Activated naive CD8-positive, alpha-beta T cell treated with anti-CD3 and anti-CD28 coated beads, Interleukin-2, amount 50 U/mL, for 16 hours (primary cell): ENCODE results near the gene NLGN3.
"Not testable (repeated sequence)": the region's sequence is repeated elsewhere in the genome, so short reads cannot be mapped to it uniquely, and the experiment has no call there.

ENCODE experiments used
- DNase-seq: peaks from one replicate; pipeline ENCODE4 v3.0.0-alpha.2; 2020; ENCODE audit warnings: low read depth, low spot score

Gene NLGN3

GRCh38 chrX:71169586-71169985 lies 24.9 kb downstream of the NLGN3 start:
- DNase-seq: no peak

- no peak for DNase-seq
These were observed 26.0 kb downstream of the NLGN3 start for GRCh38 chrX:71170660-71171059.

GRCh38 chrX:71171110-71171801 lies 26.6 kb downstream of the NLGN3 start:
- DNase-seq: no peak

- DNase-seq: no peak
These were observed 28.8 kb downstream of the NLGN3 start for GRCh38 chrX:71173440-71173839.

GRCh38 chrX:71174795-71175194 lies 30.2 kb downstream of the NLGN3 start:
- DNase-seq: no peak

- no peak for DNase-seq
These were observed 30.9 kb downstream of the NLGN3 start for GRCh38 chrX:71175531-71175930.

GRCh38 chrX:71177327-71177726 lies 32.7 kb downstream of the NLGN3 start:
- DNase-seq: no peak

GRCh38 chrX:71178908-71179307 lies 34.3 kb downstream of the NLGN3 start:
- no peak for DNase-seq

GRCh38 chrX:71180579-71181265 lies 36.1 kb downstream of the NLGN3 start:
- not testable (repeated sequence) for DNase-seq

- DNase-seq: peak; percentile 16
These were observed 36.9 kb downstream of the NLGN3 start for GRCh38 chrX:71181558-71181909.

GRCh38 chrX:71181910-71182799 lies 37.5 kb downstream of the NLGN3 start:
- peak; percentile 60 for DNase-seq

- no peak for DNase-seq
These were observed 38.2 kb downstream of the NLGN3 start for GRCh38 chrX:71182871-71183270.

GRCh38 chrX:71183341-71183740 lies 38.7 kb downstream of the NLGN3 start:
- DNase-seq: no peak

- no peak for DNase-seq
These were observed 39.5 kb downstream of the NLGN3 start for GRCh38 chrX:71184092-71184491.

GRCh38 chrX:71184803-71185495 lies 40.3 kb downstream of the NLGN3 start:
- DNase-seq: no peak

- DNase-seq: no peak
These were observed 46.6 kb downstream of the NLGN3 start for GRCh38 chrX:71191248-71191647.

GRCh38 chrX:71195964-71196649 lies 51.5 kb downstream of the NLGN3 start:
- DNase-seq: no peak

- DNase-seq: no peak
These were observed 53.4 kb downstream of the NLGN3 start for GRCh38 chrX:71198066-71198465.

- DNase-seq: no peak
These were observed 54.8 kb downstream of the NLGN3 start for GRCh38 chrX:71199252-71200008.

GRCh38 chrX:71210816-71211215 lies 66.2 kb downstream of the NLGN3 start:
- DNase-seq: no peak

- DNase-seq: no peak
These were observed 67.9 kb downstream of the NLGN3 start for GRCh38 chrX:71212536-71212935.
